CD1c-positive myeloid dendritic cell (primary cell): ENCODE measurements around the gene KCTD16.

Source experiments
- DNase-seq: peaks from one replicate; pipeline ENCODE4 v3.0.0-alpha.2; 2016; ENCODE audit errors: extremely low spot score

KCTD16 gene

DNA sequence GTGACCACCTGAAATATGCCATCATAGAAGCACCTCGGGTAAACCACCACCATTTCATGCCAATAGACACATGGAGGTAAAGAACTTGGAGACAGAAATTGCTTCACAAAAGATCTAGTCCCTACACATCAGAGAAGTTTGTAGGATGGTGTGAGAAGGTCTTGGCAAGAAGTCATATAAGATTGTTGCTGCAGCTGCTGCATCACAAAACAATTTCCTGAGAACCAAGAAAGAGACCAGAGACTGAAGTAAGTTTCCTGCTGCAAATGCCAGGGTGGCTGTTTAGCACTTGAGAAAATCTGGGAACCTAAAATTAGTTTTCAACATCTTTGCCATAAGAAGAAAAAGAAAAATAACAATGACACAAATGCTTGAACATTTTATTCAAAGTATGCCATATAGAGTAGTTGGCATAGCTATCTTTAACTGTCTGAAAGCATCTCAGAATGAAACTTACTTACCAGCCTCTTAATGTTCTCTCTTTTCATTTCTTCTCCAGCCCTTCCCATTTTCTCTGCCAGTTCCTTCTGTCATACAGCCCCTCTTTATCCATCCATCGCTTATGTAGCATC is 114.3 kb downstream of the KCTD16 start:
- no peak for DNase-seq

- DNase-seq = no peak
Measured at GRCh38 chr5:144289277-144289676, 118.6 kb downstream of the KCTD16 start.

DNA sequence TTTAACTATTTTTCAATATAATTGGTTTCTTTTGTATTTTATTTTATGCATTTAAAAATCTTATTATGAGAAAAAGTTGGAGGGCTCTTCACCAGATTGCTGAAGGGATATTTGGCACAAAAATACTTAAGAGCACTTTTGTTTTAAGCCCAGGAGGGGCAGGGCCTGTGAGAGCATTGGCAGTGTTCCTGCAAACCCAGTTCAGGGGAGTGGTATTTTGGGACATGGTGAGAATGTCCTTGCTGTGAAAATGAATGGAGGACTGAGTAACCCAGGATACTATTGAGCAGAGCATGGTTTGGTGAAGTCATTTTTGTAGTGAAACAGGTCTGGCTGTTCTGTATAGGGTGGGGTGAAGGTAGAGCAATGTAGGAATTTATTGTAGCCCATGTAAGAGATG is 121.4 kb downstream of the KCTD16 start:
- no peak for DNase-seq

DNA sequence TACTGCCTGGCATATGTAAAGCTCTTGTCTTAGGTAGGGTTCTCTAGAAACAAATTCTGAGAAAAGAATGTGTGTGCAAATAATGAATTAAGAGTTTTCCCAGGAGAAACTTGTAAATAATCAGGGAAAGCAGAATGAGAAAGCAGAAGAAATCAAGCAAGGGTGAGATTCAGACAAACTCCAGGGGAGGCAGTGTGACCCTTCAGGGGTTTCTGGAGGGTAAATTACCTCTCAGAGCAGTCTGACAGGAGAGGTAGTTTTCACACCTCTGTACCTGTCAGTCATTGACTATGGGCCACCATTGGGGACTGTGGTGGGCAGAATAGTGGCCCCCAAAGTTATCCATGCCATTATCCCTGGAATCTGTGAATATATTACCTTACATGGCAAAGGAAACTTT is 124.6 kb downstream of the KCTD16 start:
- no peak for DNase-seq

- no peak for DNase-seq
Measured at GRCh38 chr5:144297081-144297480, 126.4 kb downstream of the KCTD16 start.

DNA sequence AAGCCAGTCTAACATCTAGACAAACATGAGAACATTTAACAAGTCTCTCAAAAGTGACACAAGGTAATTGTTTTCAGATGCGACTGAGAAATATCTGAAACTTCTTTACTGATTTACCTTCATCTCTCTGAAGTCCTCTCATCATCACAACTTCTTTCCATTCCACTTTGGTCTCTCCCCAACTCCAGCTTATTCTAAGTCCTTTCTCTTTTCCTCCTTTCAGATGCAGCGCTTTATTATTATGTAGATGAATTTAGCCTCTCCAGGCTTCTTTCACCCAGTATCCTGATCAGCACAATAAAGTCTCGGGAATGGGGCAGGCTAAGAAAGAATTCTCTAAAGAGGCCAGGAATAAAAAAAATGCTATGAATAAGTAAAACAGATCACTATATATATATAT is 128.0 kb downstream of the KCTD16 start:
- DNase-seq = no peak

DNA sequence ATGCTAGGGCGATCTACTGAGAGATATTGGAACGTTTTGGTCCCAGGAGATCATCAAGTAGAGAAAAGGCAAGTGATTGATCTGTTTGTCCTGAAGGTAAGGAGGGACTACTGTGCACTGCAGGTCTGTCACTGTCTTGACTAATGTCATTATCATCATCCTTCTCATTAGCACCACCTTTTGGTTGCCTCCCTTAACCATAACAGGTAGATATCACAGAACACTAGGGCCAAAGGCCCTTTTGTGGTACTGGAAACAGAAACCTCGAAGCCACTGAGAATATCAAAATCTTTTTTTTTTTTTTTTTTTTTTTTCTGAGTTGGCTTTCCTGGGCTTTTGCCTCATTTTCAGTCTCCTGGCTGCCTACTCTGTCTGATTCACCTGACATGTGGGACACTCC is 134.0 kb downstream of the KCTD16 start:
- DNase-seq = no peak

GRCh38 chr5:144307736-144308135 is 137.1 kb downstream of the KCTD16 start:
- no peak for DNase-seq

DNA sequence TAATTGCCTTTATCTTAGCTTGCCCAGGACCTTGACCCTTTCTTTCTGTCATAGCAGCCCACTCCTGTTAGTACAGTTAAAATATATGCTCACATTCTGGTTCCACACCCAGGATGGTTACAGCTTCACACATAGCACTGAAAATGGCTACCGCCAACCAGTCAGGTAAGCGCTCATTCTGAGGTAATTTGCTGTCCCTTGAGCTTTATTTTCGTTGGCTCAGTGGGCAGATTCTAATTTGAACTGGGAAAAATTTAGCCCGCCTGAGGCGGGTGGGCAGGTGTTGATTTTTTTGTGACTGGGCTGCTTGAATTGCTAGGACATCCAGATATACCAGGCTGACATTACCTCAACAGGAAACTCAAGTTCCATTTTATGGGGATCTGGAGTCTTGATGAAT is 137.5 kb downstream of the KCTD16 start:
- no peak for DNase-seq

DNA sequence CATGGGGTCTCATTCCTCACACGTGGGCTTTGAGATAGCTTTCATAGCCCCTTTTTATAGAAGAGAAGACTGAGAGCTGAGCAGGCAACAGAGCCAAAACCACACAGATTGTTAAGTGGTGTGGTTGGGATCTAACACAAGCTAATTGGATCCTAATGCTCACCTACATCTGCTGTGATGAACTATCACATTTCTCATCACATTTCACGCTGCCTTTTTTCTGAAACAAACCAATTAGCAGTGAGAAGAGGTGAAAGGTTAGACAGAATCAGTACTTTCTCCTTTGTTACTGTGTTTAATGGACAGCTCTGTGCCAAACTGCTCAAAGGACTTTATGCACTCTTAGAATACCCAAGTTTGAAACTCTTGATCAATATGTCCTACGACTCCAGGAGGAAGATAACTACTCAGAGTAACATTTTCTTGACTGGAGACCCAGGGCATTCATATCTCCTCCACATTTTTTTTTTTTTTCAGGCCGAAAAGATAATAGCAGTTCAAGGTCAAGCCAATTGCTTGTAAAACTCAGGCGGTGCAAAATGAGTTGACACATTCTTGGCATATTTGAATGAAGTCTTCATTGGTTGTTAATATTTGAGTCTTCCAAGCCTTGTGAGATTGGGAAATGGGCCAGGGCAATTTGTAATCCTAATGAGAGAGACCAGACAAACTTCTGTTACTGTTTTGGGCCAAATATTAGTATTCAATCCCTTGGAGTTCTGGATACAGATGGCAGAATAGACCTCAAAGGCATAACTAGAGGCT is 138.4 kb downstream of the KCTD16 start:
- no peak for DNase-seq

DNA sequence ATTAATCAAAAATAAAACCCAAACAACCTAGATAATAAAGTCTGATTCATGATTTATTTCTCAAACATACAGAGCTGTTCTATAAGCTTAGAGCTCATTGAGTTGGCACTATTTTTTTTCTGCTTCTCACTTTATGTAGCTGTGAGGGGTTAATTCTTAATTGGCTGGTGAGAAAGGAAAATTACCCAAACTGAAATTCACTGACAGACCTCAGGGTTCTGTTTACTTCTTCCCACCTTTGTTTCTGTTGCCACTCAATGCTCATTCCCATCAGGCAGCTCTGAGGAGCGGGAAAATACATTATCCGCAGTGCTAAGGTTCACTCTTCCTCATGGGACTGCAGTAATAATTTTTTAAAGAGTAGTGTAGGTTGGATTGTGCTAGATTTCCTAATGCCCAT is 139.9 kb downstream of the KCTD16 start:
- DNase-seq = no peak

DNA sequence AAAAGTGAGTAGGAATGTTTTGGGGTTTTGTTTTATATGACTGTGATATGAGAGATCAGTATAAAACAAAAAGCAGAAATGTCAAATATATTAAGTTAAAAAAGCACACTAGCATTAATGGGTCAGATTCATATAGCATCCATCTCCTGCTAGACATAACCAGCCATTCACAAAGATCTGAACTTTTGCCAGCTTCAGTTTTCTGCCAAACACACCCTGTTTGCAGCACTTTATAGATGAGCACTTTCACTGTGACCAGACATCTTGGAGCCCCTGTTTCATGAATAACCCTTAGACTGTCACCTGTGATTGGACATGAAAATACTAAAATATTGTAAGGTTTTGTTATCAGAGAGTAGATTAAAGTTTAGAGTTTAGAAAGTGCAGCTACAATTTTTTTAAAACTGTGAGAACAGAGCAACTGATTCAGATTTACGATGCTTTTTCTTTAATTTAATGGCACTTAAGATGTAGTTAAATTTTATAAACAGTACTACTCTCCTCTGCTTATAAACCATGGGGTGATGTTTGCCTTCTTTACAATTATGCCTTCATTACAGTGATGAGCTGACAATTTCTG is 142.6 kb downstream of the KCTD16 start:
- no peak for DNase-seq

DNA sequence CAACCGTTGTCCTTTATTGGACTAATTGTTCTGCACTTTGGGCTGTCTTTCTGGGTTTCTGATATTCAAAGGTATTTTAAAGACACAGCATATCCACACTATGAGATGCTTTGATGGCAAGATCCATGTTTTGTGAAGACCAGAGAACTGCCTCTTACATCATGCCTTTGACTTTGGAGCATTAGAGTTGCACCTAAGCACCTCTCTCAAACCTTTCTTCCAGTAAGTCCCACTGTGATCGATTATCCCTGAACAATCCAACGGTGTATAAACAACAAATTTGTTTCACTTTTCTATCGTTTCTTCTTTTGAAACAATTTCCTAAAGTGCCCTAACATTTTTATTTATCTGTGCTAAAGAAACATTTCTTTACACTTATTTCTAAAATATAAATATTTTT is 144.4 kb downstream of the KCTD16 start:
- no peak for DNase-seq

GRCh38 chr5:144315994-144316634 is 145.4 kb downstream of the KCTD16 start:
- DNase-seq = no peak

DNA sequence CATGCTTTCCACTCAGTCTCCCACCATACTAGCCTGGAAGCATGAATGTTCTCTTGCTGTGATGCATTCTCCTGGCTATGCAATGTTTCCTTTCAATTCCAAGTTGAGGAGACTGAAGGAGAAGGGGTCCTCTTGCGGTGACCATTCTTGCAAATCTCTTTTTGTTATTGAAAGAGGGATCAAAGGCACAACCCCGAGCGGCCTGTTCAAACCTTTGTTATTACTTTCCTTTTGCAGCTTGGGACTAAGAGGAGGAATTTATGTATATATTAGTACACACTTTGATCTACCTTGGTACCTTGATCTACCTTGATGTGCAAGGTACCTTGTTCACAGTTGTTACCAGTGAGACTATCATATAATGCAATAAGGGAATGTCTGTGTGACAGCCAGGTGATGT is 147.3 kb downstream of the KCTD16 start:
- DNase-seq = no peak

DNA sequence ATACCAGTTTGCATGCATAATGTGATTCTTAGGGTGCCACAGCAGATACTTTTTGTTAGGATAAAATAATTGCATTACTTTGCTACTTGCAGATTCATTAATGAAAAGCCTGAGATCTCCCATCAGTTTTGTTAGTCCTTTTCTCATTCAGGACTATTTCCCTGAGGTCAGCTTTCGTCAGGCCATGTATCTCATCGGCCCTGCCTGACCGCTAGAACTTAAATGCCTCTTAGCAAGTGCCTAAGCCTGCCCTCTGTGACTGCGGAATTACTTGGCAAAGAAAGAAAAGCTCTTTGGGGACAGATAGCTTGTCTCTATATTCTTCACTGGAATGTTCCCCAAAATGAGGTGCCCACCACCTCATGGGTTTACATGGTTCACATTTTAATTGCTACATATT is 147.8 kb downstream of the KCTD16 start:
- no peak for DNase-seq

- no peak for DNase-seq
Measured at GRCh38 chr5:144323181-144323580, 152.5 kb downstream of the KCTD16 start.

DNA sequence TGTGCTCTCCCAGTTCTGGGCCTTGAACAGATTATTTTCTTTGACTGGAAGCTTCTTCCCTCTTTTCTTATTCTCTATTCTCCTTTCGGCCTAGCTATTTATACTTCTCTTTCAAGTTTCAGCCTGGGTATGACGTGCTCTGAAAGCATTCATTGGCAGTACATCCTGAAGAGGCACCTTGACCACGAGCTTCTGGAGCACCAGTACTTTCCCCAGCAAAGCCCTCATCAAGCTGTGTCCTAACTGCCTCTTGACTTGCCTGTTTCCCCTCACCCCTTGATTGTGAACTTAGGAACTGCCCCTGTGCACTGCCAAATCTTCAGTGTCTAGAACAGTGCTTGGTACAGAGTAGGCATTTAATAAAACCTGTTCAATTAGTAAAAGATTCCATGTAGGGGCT is 154.9 kb downstream of the KCTD16 start:
- no peak for DNase-seq

GRCh38 chr5:144328494-144328893 is 157.8 kb downstream of the KCTD16 start:
- DNase-seq = no peak

- no peak for DNase-seq
Measured at GRCh38 chr5:144328980-144329379, 158.3 kb downstream of the KCTD16 start.

- DNase-seq = no peak
Measured at GRCh38 chr5:144329681-144330080, 159.0 kb downstream of the KCTD16 start.

- no peak for DNase-seq
Measured at GRCh38 chr5:144331361-144331760, 160.7 kb downstream of the KCTD16 start.

GRCh38 chr5:144332265-144332664 is 161.6 kb downstream of the KCTD16 start:
- DNase-seq = no peak
